ENCODE measurements around the gene NACA. TPM values are rescaled to one million over a fixed set of nuclear protein-coding genes. Genes with fewer than 3 reads are reported as not detected.

Gene NACA
- polyA plus RNA-seq, 1 donor (not counting 4 experiments of a cell fraction or from before 2014, with no cell fraction given) = 953 TPM

DNA sequence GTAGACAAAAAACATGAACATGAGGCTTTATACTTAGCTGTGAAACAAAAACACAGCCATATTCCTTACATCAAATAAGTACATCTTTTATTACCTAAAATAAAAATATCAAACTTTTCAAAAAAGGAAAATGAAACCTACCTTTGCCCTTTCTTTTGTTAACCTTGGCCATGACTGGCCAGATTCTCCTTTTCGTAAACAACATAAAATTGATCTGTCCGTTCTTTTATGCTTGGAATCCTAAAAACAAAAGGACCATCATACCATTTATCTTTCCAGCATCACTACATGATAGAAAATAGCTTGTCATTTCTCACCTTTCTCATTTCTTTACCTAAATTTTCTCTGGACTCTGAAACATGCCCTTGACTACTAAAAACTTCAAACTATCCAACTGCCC is 53.5 kb downstream of the NACA start:
- no peaks in the 10 kb centered on the region for H3K9me3 ChIP-seq (ENCODE audit: control insufficient read depth, low read depth, low read length)
- no peak overlapping the region for H3K27ac ChIP-seq (ENCODE audit: control insufficient read depth, insufficient read depth, low read length)
- peaks cover 23 to 31% of the 10 kb centered on the region in 2 experiments for H3K36me3 ChIP-seq (ENCODE audit: control insufficient read depth in 2 of 2, extremely low read depth in 1 of 2, insufficient read depth in 2 of 2, low read length in 2 of 2)
- no peak overlapping the region for H3K9ac ChIP-seq (ENCODE audit: control insufficient read depth, extremely low read depth, insufficient read depth, low read length)
- no peaks in the 10 kb centered on the region for H3K9me1 ChIP-seq (ENCODE audit: control insufficient read depth, extremely low read depth, insufficient read depth, low read length)
- dilution Hi-C loops (cut with MboI; ENCODE audit: extremely low pct_ligation_motif_present, low sequenced_read_pairs) = no loop called here
- H3K4me1 ChIP-seq (ENCODE audit: control insufficient read depth, extremely low read depth, insufficient read depth, low read length) = peaks cover 6% of the 10 kb centered on the region
- H3K4me3 ChIP-seq (ENCODE audit: control insufficient read depth in 2 of 3, extremely low read depth in 1 of 3, insufficient read depth in 2 of 3, low read depth in 1 of 3, low read length in 3 of 3) = no peak overlapping the region
- H3K4me2 ChIP-seq (ENCODE audit: control insufficient read depth, extremely low read depth, insufficient read depth, low read depth, low read length) = no peak overlapping the region
- H2AFZ ChIP-seq (ENCODE audit: control insufficient read depth, low read length) = no peak overlapping the region
- H4K20me1 ChIP-seq (ENCODE audit: control insufficient read depth, extremely low read depth, insufficient read depth, low read length) = peaks cover 9% of the 10 kb centered on the region
- no peaks in the 10 kb centered on the region for H3K27me3 ChIP-seq (ENCODE audit: control insufficient read depth, extremely low read depth, insufficient read depth, low read length)
- DNase-seq (ENCODE audit: low read depth, low spot score) = no peak
- H3K79me2 ChIP-seq (ENCODE audit: control insufficient read depth, insufficient read depth, low read length) = peaks cover 75% of the 10 kb centered on the region
- FAIRE-seq = no peak
- TF ChIP-seq, protein P1, sequence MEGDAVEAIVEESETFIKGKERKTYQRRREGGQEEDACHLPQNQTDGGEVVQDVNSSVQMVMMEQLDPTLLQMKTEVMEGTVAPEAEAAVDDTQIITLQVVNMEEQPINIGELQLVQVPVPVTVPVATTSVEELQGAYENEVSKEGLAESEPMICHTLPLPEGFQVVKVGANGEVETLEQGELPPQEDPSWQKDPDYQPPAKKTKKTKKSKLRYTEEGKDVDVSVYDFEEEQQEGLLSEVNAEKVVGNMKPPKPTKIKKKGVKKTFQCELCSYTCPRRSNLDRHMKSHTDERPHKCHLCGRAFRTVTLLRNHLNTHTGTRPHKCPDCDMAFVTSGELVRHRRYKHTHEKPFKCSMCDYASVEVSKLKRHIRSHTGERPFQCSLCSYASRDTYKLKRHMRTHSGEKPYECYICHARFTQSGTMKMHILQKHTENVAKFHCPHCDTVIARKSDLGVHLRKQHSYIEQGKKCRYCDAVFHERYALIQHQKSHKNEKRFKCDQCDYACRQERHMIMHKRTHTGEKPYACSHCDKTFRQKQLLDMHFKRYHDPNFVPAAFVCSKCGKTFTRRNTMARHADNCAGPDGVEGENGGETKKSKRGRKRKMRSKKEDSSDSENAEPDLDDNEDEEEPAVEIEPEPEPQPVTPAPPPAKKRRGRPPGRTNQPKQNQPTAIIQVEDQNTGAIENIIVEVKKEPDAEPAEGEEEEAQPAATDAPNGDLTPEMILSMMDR (optimal IDR thresholded peaks at IDR 0.05 in 1 of 3, IDR thresholded peaks at IDR 0.05 in 1 of 3, conservative IDR thresholded peaks at IDR 0.05 in 1 of 3; ENCODE audit: extremely low read depth in 1 of 3, insufficient read depth in 2 of 3, low read length in 3 of 3) = no peak
- no peak for TF ChIP-seq EZH2 (IDR thresholded peaks at IDR 0.05; ENCODE audit: low read length)

DNA sequence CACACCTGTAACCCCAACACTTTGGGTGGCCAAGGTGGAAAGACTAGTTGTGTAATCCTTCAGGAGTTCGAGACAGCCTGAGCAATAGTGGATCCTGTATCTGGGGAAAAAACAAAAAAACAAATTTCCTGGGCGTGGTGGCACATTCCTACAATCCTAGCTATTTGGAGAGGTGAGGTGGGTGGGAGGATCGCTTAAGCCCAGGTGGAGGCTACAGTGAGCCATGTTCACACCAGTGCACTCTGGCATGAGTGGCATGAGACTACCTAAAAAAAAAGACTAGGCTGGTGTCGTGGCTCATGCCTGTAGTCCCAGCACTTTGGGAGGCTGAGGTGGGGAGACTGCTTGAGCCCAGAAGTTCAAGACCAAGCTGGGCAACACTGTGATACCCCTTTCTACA is 54.3 kb downstream of the NACA start:
- peaks cover 23 to 37% of the 10 kb centered on the region in 2 experiments for H3K36me3 ChIP-seq (ENCODE audit: control insufficient read depth in 2 of 2, extremely low read depth in 1 of 2, insufficient read depth in 2 of 2, low read length in 2 of 2)
- no peak overlapping the region for H3K27ac ChIP-seq (ENCODE audit: control insufficient read depth, insufficient read depth, low read length)
- no peaks in the 10 kb centered on the region for H3K27me3 ChIP-seq (ENCODE audit: control insufficient read depth, extremely low read depth, insufficient read depth, low read length)
- H2AFZ ChIP-seq (ENCODE audit: control insufficient read depth, low read length) = no peak overlapping the region
- peaks cover 69% of the 10 kb centered on the region for H3K79me2 ChIP-seq (ENCODE audit: control insufficient read depth, insufficient read depth, low read length)
- H3K9me1 ChIP-seq (ENCODE audit: control insufficient read depth, extremely low read depth, insufficient read depth, low read length) = no peaks in the 10 kb centered on the region
- H3K4me3 ChIP-seq (ENCODE audit: control insufficient read depth in 2 of 3, extremely low read depth in 1 of 3, insufficient read depth in 2 of 3, low read depth in 1 of 3, low read length in 3 of 3) = no peak overlapping the region
- H4K20me1 ChIP-seq (ENCODE audit: control insufficient read depth, extremely low read depth, insufficient read depth, low read length) = peaks cover 9% of the 10 kb centered on the region
- dilution Hi-C loops (cut with MboI; ENCODE audit: extremely low pct_ligation_motif_present, low sequenced_read_pairs) = no loop called here
- FAIRE-seq (no peak), DNase-seq (ENCODE audit: low read depth, low spot score) (no peak)
- TF ChIP-seq EZH2 (IDR thresholded peaks at IDR 0.05; ENCODE audit: low read length) = no peak
- TF ChIP-seq, protein P1 (optimal IDR thresholded peaks at IDR 0.05 in 1 of 3, IDR thresholded peaks at IDR 0.05 in 1 of 3, conservative IDR thresholded peaks at IDR 0.05 in 1 of 3; ENCODE audit: extremely low read depth in 1 of 3, insufficient read depth in 2 of 3, low read length in 3 of 3) = no peak
- no peak overlapping the region for H3K4me2 ChIP-seq (ENCODE audit: control insufficient read depth, extremely low read depth, insufficient read depth, low read depth, low read length)
- peaks cover 6% of the 10 kb centered on the region for H3K4me1 ChIP-seq (ENCODE audit: control insufficient read depth, extremely low read depth, insufficient read depth, low read length)
- no peaks in the 10 kb centered on the region for H3K9me3 ChIP-seq (ENCODE audit: control insufficient read depth, low read depth, low read length)
- H3K9ac ChIP-seq (ENCODE audit: control insufficient read depth, extremely low read depth, insufficient read depth, low read length) = no peak overlapping the region
